ENCODE data around the gene SPEM1. TPM values are rescaled to one million over a fixed set of nuclear protein-coding genes. Genes with fewer than 3 reads are reported as not detected.

SPEM1 gene
- total and polyA plus RNA-seq, 2 donors (not counting 1 experiment from before 2014, with no cell fraction given): not detected

- 72% methylated on average over 7 of the region's 7 CpGs for WGBS (ENCODE audit: insufficient coverage)
- Histone ChIP-seq H2AFZ (ENCODE audit: insufficient read depth, low read depth, low read length, poor library complexity, severe bottlenecking) (no peak overlapping the region), H4K20me1 (ENCODE audit: control insufficient read depth, insufficient read depth, low read length, poor library complexity, severe bottlenecking) (no peaks in the 10 kb centered on the region), H3K4me3 (ENCODE audit: control extremely low read depth in 1 of 5, extremely low read depth in 1 of 5, insufficient read depth in 1 of 5, low read depth in 2 of 5, low read length in 4 of 5) (no peak overlapping the region), H3K79me2 (ENCODE audit: control insufficient read depth, insufficient read depth, low read length) (no peaks in the 10 kb centered on the region), H3K27ac (ENCODE audit: low read length in 2 of 2) (no peak overlapping the region), H3K4me1 (ENCODE audit: control insufficient read depth in 2 of 2, insufficient read depth in 2 of 2, low read length in 2 of 2) (peaks cover 19% of the 10 kb centered on the region in 2 donors), H3K4me2 (replicated peaks; ENCODE audit: low read depth, low read length, poor library complexity, severe bottlenecking) (no peak overlapping the region), H3K36me3 (replicated peaks in 1 of 2; ENCODE audit: control extremely low read depth in 1 of 2, control insufficient read depth in 1 of 2, extremely low read depth in 1 of 2, insufficient read depth in 2 of 2, low read length in 1 of 2) (no peaks in the 10 kb centered on the region), H3K27me3 (replicated peaks in 1 of 4; ENCODE audit: control extremely low read depth in 1 of 4, control insufficient read depth in 3 of 4, insufficient read depth in 4 of 4, low read length in 3 of 4) (peaks cover 0 to 43% (median 14%) of the 10 kb centered on the region in 4 experiments), H3K9ac (ENCODE audit: low read length) (no peak overlapping the region), H3K9me3 (ENCODE audit: control extremely low read depth in 1 of 3, control insufficient read depth in 2 of 3, insufficient read depth in 1 of 3, low read length in 2 of 3) (peaks cover 2 to 19% (median 2%) of the 10 kb centered on the region in 3 donors)
- H3K4me1 Mint-ChIP-seq: peaks cover 13% of the 10 kb centered on the region
- intact Hi-C loops (cut with micrococcal nuclease): no loop called here
- no peak overlapping the region for H3K27ac Mint-ChIP-seq
- no peak overlapping the region for H3K4me3 Mint-ChIP-seq
- H3K27me3 Mint-ChIP-seq: peaks cover 41% of the 10 kb centered on the region
- POLR2A ChIA-PET: interaction anchor here (0.9 to 1.1 kb wide), 2 partner anchors 24 to 30 kb away, joined by 3 to 4 read pairs; partner anchors contain the start of gene TMEM256
- TF ChIP-seq CTCF (IDR thresholded peaks at IDR 0.05): no peak
- no peak for TF ChIP-seq EZH2 (IDR thresholded peaks at IDR 0.05; ENCODE audit: borderline replicate concordance, insufficient read depth, low read depth, low read length, poor library complexity, severe bottlenecking)
- no peaks in the 10 kb centered on the region for H3K9me3 Mint-ChIP-seq (ENCODE audit: insufficient read depth)
- no peak for DNase-seq
- CTCF ChIA-PET: no interaction called here
- ATAC-seq (ENCODE audit: low read depth): no peak
Measured at GRCh38 chr17:7380321-7380720, 39.8 kb upstream of the SPEM1 start.

- peaks cover 0 to 43% (median 14%) of the 10 kb centered on the region in 4 experiments for H3K27me3 ChIP-seq (replicated peaks in 1 of 4; ENCODE audit: control extremely low read depth in 1 of 4, control insufficient read depth in 3 of 4, insufficient read depth in 4 of 4, low read length in 3 of 4)
- Mint-ChIP-seq H3K4me3 (no peak within 1 kb of the TSS), H3K4me1 (peaks cover 14% of the 10 kb centered on the region), H3K9me3 (ENCODE audit: insufficient read depth) (no peaks in the 10 kb centered on the region), H3K27ac (no peak within 1 kb of the TSS), H3K27me3 (peaks cover 41% of the 10 kb centered on the region)
- DNase-seq: peak; percentile 30
- CTCF ChIA-PET: no interaction called here
- TF ChIP-seq EZH2 (IDR thresholded peaks at IDR 0.05; ENCODE audit: borderline replicate concordance, insufficient read depth, low read depth, low read length, poor library complexity, severe bottlenecking) (peak; percentile 34), CTCF (IDR thresholded peaks at IDR 0.05) (no peak)
- H3K9ac ChIP-seq (ENCODE audit: low read length): no peak within 1 kb of the TSS
- 9% methylated on average over 50 of the region's 52 CpGs for WGBS (ENCODE audit: insufficient coverage)
- H3K4me2 ChIP-seq (replicated peaks; ENCODE audit: low read depth, low read length, poor library complexity, severe bottlenecking): peak within 1 kb of the TSS; percentile 14
- H3K4me1 ChIP-seq (ENCODE audit: control insufficient read depth in 2 of 2, insufficient read depth in 2 of 2, low read length in 2 of 2): peaks cover 19% of the 10 kb centered on the region in 2 donors
- no peak within 1 kb of the TSS for H3K4me3 ChIP-seq (ENCODE audit: control extremely low read depth in 1 of 5, extremely low read depth in 1 of 5, insufficient read depth in 1 of 5, low read depth in 2 of 5, low read length in 4 of 5)
- H3K36me3 ChIP-seq (replicated peaks in 1 of 2; ENCODE audit: control extremely low read depth in 1 of 2, control insufficient read depth in 1 of 2, extremely low read depth in 1 of 2, insufficient read depth in 2 of 2, low read length in 1 of 2): no peaks in the 10 kb centered on the region
- H3K9me3 ChIP-seq (ENCODE audit: control extremely low read depth in 1 of 3, control insufficient read depth in 2 of 3, insufficient read depth in 1 of 3, low read length in 2 of 3): peaks cover 2 to 19% (median 2%) of the 10 kb centered on the region in 3 donors
- POLR2A ChIA-PET: interaction anchor here (0.9 to 1.1 kb wide), 2 partner anchors 23 to 31 kb away, joined by 3 to 4 read pairs; partner anchors contain the start of gene TMEM256
- no peak for ATAC-seq (ENCODE audit: low read depth)
- H3K79me2 ChIP-seq (ENCODE audit: control insufficient read depth, insufficient read depth, low read length): no peaks in the 10 kb centered on the region
- no peak within 1 kb of the TSS for H2AFZ ChIP-seq (ENCODE audit: insufficient read depth, low read depth, low read length, poor library complexity, severe bottlenecking)
- H4K20me1 ChIP-seq (ENCODE audit: control insufficient read depth, insufficient read depth, low read length, poor library complexity, severe bottlenecking): no peaks in the 10 kb centered on the region
- intact Hi-C loops (cut with micrococcal nuclease): no loop called here
- H3K27ac ChIP-seq (ENCODE audit: low read length in 2 of 2): no peak within 1 kb of the TSS
Measured at GRCh38 chr17:7380855-7381683, 39.1 kb upstream of the SPEM1 start, which contains the start of gene TNK1. TNK1 (plus strand) TSS chr17:7381089; CDS start chr17:7382927, 1,838 bp downstream.

All from B cell (primary cell).